ENCODE measurements around the gene EXOC1. TPM values are rescaled to one million over a fixed set of nuclear protein-coding genes. Genes with fewer than 3 reads are reported as not detected.

EXOC1 gene
- total RNA-seq, 1 experiment from 2014 or later = 24.1 TPM

- intact Hi-C loops (cut with micrococcal nuclease; ENCODE audit: unreplicated experiment) (no loop called here), in situ Hi-C loops (cut with HindIII; ENCODE audit: low pct_unique_long_range_greater_than_20kb, low sequenced_read_pairs) (no loop called here)
- Histone ChIP-seq H3K36me3 (ENCODE audit: control insufficient read depth, insufficient read depth, low read length) (peaks cover 2% of the 10 kb centered on the region; the same call in 1 of the 2 replicates), H3K27me3 (ENCODE audit: control insufficient read depth, insufficient read depth, low read length) (no peaks in the 10 kb centered on the region), H3K9me3 (ENCODE audit: control insufficient read depth, insufficient read depth, low read depth, low read length) (peaks cover 3% of the 10 kb centered on the region; the same call in 1 of the 2 replicates), H3K4me3 (ENCODE audit: low read depth in 2 of 2, low read length in 2 of 2) (no peak overlapping the region), H3K4me1 (ENCODE audit: control insufficient read depth, insufficient read depth, low read length) (peaks cover 4% of the 10 kb centered on the region), H3K27ac (ENCODE audit: low read length) (no peak overlapping the region)
- CTCF ChIA-PET = no interaction called here
- no peak for ATAC-seq
- POLR2A ChIA-PET = interaction anchor here (0.6 kb wide), 1 partner anchor 497 kb away, joined by 4 read pairs; no protein-coding TSS in a partner anchor
- BruUV-seq (replicated peaks) = no TSS peak
- DNase-seq (ENCODE audit: low read depth, low spot score) = no peak
- no peak for TF ChIP-seq TCF7L2 (IDR thresholded peaks at IDR 0.05; ENCODE audit: low read depth, low read length)
- TF ChIP-seq CTCF (IDR thresholded peaks at IDR 0.05) = no peak
- TF ChIP-seq REST (IDR thresholded peaks at IDR 0.05; ENCODE audit: insufficient read depth in 1 of 2, low read depth in 2 of 2, low read length in 1 of 2) = no peak
- no peak for TF ChIP-seq SIN3A (IDR thresholded peaks at IDR 0.05; ENCODE audit: borderline replicate concordance, insufficient read depth, low read depth, low read length)
- TF ChIP-seq POLR2AphosphoS5 (IDR thresholded peaks at IDR 0.05; ENCODE audit: low read depth, low read length) = no peak
Observed at GRCh38 chr4:55849724-55850123, 3.7 kb upstream of the EXOC1 start.

GRCh38 chr4:55851885-55852284 is 1.6 kb upstream of the EXOC1 start:
- ChIA-PET POLR2A (no interaction called here), CTCF (no interaction called here)
- no peak overlapping the region for H3K27ac ChIP-seq (ENCODE audit: low read length)
- DNase-seq (ENCODE audit: low read depth, low spot score) = no peak
- H3K36me3 ChIP-seq (ENCODE audit: control insufficient read depth, insufficient read depth, low read length) = peaks cover 2% of the 10 kb centered on the region; the same call in 1 of the 2 replicates
- H3K4me1 ChIP-seq (ENCODE audit: control insufficient read depth, insufficient read depth, low read length) = peaks cover 5% of the 10 kb centered on the region
- no peak for TF ChIP-seq POLR2AphosphoS5 (IDR thresholded peaks at IDR 0.05; ENCODE audit: low read depth, low read length)
- TF ChIP-seq TCF7L2 (IDR thresholded peaks at IDR 0.05; ENCODE audit: low read depth, low read length) = no peak
- no peak for TF ChIP-seq REST (IDR thresholded peaks at IDR 0.05; ENCODE audit: insufficient read depth in 1 of 2, low read depth in 2 of 2, low read length in 1 of 2)
- TF ChIP-seq SIN3A (IDR thresholded peaks at IDR 0.05; ENCODE audit: borderline replicate concordance, insufficient read depth, low read depth, low read length) = no peak
- TF ChIP-seq CTCF (IDR thresholded peaks at IDR 0.05) = no peak
- intact Hi-C loops (cut with micrococcal nuclease; ENCODE audit: unreplicated experiment) = no loop called here
- in situ Hi-C loops (cut with HindIII; ENCODE audit: low pct_unique_long_range_greater_than_20kb, low sequenced_read_pairs) = no loop called here
- BruUV-seq (replicated peaks) = no TSS peak
- H3K4me3 ChIP-seq (ENCODE audit: low read depth in 2 of 2, low read length in 2 of 2) = no peak overlapping the region
- peaks cover 3% of the 10 kb centered on the region; the same call in 1 of the 2 replicates for H3K9me3 ChIP-seq (ENCODE audit: control insufficient read depth, insufficient read depth, low read depth, low read length)
- H3K27me3 ChIP-seq (ENCODE audit: control insufficient read depth, insufficient read depth, low read length) = no peaks in the 10 kb centered on the region
- ATAC-seq = no peak
